NB4 (cell line): ENCODE measurements around the gene TRPC6.

Source experiments
- DNase-seq: peaks from one replicate; pipeline ENCODE4 v3.0.0; 2010; ENCODE audit warnings: low read depth
- H3K4me3 ChIP-seq: one replicate; pipeline ENCODE4 v1.5.1; 2011; ENCODE audit warnings: mild to moderate bottlenecking, low read depth, low read length, moderate library complexity
- CTCF ChIP-seq: IDR thresholded peaks from one replicate; pipeline ENCODE4 v1.5.1; 2012; ENCODE audit warnings: low read depth, low read length
- MAX ChIP-seq: IDR thresholded peaks from 2 replicates; pipeline ENCODE4 v1.6.1; 2011; ENCODE audit warnings: low read depth, low read length
- MYC ChIP-seq: IDR thresholded peaks from 2 replicates; pipeline ENCODE4 v1.6.1; 2011; ENCODE audit warnings: low read depth, low read length
- POLR2A ChIP-seq: IDR thresholded peaks from 2 replicates; pipeline ENCODE4 v1.6.1; 2011; ENCODE audit warnings: mild to moderate bottlenecking; ENCODE audit not compliant: insufficient read length; ENCODE audit errors: extremely low read depth

The TRPC6 gene

GRCh38 chr11:101523634-101524260, 60.1 kb downstream of the TRPC6 start:
- H3K4me3 ChIP-seq, result no peak overlapping the region
- TF ChIP-seq POLR2A (no peak), CTCF (no peak), MYC (no peak), MAX (no peak)
- DNase-seq, result no peak

GRCh38 chr11:101523193-101523592, 60.6 kb downstream of the TRPC6 start:
- no peak overlapping the region for H3K4me3 ChIP-seq
- no peak for TF ChIP-seq MYC
- no peak for TF ChIP-seq POLR2A
- TF ChIP-seq MAX, result no peak
- TF ChIP-seq CTCF, result no peak
- no peak for DNase-seq

- DNase-seq, result no peak
- H3K4me3 ChIP-seq, result no peak overlapping the region
- TF ChIP-seq CTCF (no peak), MAX (no peak), MYC (no peak), POLR2A (no peak)
These were observed 62.0 kb downstream of the TRPC6 start for GRCh38 chr11:101521821-101522220.

- DNase-seq, result no peak
- TF ChIP-seq MYC (no peak), MAX (no peak), POLR2A (no peak), CTCF (no peak)
- no peak overlapping the region for H3K4me3 ChIP-seq
These were observed 67.3 kb downstream of the TRPC6 start for GRCh38 chr11:101516546-101516945.

GRCh38 chr11:101511065-101511464, 72.7 kb downstream of the TRPC6 start:
- H3K4me3 ChIP-seq, result no peak overlapping the region
- DNase-seq, result no peak
- TF ChIP-seq MYC, result no peak
- no peak for TF ChIP-seq POLR2A
- no peak for TF ChIP-seq CTCF
- TF ChIP-seq MAX, result no peak

- TF ChIP-seq POLR2A (no peak), MYC (no peak), MAX (no peak), CTCF (no peak)
- no peak for DNase-seq
- no peak overlapping the region for H3K4me3 ChIP-seq
These were observed 73.2 kb downstream of the TRPC6 start for GRCh38 chr11:101510591-101510990.
